ENCODE results near the gene G6PD. TPM values are rescaled to one million over a fixed set of nuclear protein-coding genes. Genes with fewer than 3 reads are reported as not detected.

G6PD gene
- total RNA-seq, 1 experiment from 2014 or later, result 68.7 TPM

DNA sequence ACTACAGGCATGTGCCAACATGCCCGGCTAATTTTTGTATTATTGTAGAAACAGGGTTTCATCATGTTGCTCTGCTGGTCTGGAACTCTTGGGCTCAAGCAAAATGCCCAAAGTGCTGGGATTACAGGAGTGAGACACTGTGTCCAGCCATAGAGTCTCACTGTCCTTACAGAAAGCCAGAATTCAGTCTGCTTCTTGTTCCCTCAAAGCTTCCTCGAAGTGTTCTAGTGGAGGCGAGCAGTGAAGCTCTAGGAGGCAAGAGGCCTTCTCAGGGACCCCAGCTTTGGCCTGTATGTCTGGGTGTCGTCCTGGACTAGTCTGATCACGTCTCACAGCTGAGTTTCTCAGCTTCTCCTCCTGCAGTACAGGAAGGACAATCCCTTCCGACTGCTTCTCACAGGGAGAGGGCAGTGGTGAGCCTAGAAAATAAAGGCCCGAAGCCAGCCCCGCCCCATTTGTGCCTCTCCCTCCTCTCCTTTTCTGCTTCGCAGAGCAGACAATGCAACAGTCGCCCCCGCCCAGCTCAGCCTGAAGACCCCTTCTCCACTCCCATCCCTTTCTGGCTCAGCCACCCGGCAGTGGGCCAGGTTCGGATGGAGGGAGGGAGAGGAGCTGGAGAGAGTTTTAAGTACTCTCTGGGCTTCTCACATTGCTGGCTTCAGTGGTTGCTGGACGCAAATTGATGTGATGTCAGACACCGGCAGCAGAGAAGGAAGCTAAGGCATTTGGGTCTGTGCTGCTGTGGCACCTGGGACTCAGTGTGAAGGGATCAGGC, 19.6 kb downstream of the G6PD start:
- Histone ChIP-seq H2AFZ (ENCODE audit: low read length) (no peak overlapping the region), H3K14ac (ENCODE audit: insufficient read depth, low read length) (no peak overlapping the region), H2BK20ac (ENCODE audit: low read depth, low read length, poor library complexity, severe bottlenecking) (no peak overlapping the region), H2AK5ac (ENCODE audit: insufficient read length, low read length) (no peak overlapping the region), H3K18ac (ENCODE audit: insufficient read length, low read depth, low read length) (no peak overlapping the region), H4K5ac (ENCODE audit: insufficient read length, low read depth, low read length) (no peak overlapping the region), H3K27ac (ENCODE audit: insufficient read length, low read depth, low read length) (no peak overlapping the region), H4K91ac (ENCODE audit: insufficient read length, low read depth, low read length) (no peak overlapping the region), H4K20me1 (ENCODE audit: control insufficient read depth, insufficient read depth, insufficient read length) (no peaks in the 10 kb centered on the region), H3K4ac (ENCODE audit: low read depth, low read length) (no peak overlapping the region), H2BK12ac (ENCODE audit: insufficient read length, low read depth, low read length) (no peak overlapping the region), H3K9me3 (ENCODE audit: control insufficient read depth, low read depth, low read length) (peaks cover 14% of the 10 kb centered on the region), H2BK15ac (ENCODE audit: low read depth, low read length) (no peak overlapping the region), H4K8ac (replicated peaks; ENCODE audit: insufficient read length, low read depth, low read length) (no peak overlapping the region), H3K4me1 (ENCODE audit: insufficient read depth, low read length) (no peaks in the 10 kb centered on the region), H2BK120ac (ENCODE audit: low read depth, low read length, poor library complexity, severe bottlenecking) (no peak overlapping the region), H3K56ac (ENCODE audit: insufficient read length, low read depth, low read length) (no peak overlapping the region), H3K79me2 (ENCODE audit: insufficient read depth, low read length) (no peaks in the 10 kb centered on the region), H3T11ph (ENCODE audit: low read length) (no peak overlapping the region), H3K23ac (ENCODE audit: insufficient read length, low read depth, low read length) (no peak overlapping the region), H3K79me1 (ENCODE audit: insufficient read depth, low read depth, low read length, poor library complexity, severe bottlenecking) (no peaks in the 10 kb centered on the region), H3K23me2 (ENCODE audit: insufficient read length, low read depth, low read length, poor library complexity, severe bottlenecking) (peaks cover 3% of the 10 kb centered on the region), H3K9ac (ENCODE audit: extremely low read depth, insufficient read length, low read length) (peak overlapping the region; percentile 54), H2BK5ac (ENCODE audit: insufficient read length, low read length) (no peak overlapping the region), H3K27me3 (ENCODE audit: insufficient read depth, low read length) (no peaks in the 10 kb centered on the region), H3K4me2 (ENCODE audit: insufficient read depth, insufficient read length, low read length) (no peak overlapping the region)
- peak; percentile 83 for DNase-seq
- H3K27me3 Mint-ChIP-seq (ENCODE audit: low read depth), result peaks cover 49% of the 10 kb centered on the region
- peaks cover 3 to 17% (median 11%) of the 10 kb centered on the region in 3 experiments; a peak in 6 of 7 replicates for H3K36me3 Mint-ChIP-seq (ENCODE audit: insufficient read depth in 1 of 3, low read depth in 3 of 3)
- H3K27ac Mint-ChIP-seq, result peak overlapping the region in 2 of 3 experiments; percentile 58 to 64; a peak in 2 of 7 replicates
- no CpG with 5 or more reads among the region's 15 CpGs for WGBS (ENCODE audit: extremely low coverage, insufficient read length, low lambda C conversion rate)
- H3K4me1 Mint-ChIP-seq, result peaks cover 3 to 4% of the 10 kb centered on the region in 2 experiments; a peak in 3 of 4 replicates
- H3K9me3 Mint-ChIP-seq, result peaks cover 64 to 66% of the 10 kb centered on the region in 2 experiments
- H3K4me3 Mint-ChIP-seq, result peak overlapping the region; percentile 41 to 68; a peak in 4 of 5 replicates
- TF ChIP-seq, protein P1, sequence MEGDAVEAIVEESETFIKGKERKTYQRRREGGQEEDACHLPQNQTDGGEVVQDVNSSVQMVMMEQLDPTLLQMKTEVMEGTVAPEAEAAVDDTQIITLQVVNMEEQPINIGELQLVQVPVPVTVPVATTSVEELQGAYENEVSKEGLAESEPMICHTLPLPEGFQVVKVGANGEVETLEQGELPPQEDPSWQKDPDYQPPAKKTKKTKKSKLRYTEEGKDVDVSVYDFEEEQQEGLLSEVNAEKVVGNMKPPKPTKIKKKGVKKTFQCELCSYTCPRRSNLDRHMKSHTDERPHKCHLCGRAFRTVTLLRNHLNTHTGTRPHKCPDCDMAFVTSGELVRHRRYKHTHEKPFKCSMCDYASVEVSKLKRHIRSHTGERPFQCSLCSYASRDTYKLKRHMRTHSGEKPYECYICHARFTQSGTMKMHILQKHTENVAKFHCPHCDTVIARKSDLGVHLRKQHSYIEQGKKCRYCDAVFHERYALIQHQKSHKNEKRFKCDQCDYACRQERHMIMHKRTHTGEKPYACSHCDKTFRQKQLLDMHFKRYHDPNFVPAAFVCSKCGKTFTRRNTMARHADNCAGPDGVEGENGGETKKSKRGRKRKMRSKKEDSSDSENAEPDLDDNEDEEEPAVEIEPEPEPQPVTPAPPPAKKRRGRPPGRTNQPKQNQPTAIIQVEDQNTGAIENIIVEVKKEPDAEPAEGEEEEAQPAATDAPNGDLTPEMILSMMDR (conservative IDR thresholded peaks at IDR 0.05), result peak; percentile 55; the same call in 2 of the 3 replicates

Data from H9 (cell line).